ENCODE measurements around the gene ANO6.

- TF ChIP-seq, protein P1, sequence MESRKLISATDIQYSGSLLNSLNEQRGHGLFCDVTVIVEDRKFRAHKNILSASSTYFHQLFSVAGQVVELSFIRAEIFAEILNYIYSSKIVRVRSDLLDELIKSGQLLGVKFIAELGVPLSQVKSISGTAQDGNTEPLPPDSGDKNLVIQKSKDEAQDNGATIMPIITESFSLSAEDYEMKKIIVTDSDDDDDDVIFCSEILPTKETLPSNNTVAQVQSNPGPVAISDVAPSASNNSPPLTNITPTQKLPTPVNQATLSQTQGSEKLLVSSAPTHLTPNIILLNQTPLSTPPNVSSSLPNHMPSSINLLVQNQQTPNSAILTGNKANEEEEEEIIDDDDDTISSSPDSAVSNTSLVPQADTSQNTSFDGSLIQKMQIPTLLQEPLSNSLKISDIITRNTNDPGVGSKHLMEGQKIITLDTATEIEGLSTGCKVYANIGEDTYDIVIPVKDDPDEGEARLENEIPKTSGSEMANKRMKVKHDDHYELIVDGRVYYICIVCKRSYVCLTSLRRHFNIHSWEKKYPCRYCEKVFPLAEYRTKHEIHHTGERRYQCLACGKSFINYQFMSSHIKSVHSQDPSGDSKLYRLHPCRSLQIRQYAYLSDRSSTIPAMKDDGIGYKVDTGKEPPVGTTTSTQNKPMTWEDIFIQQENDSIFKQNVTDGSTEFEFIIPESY (IDR thresholded peaks at IDR 0.05): no peak
- TF ChIP-seq, protein P2, sequence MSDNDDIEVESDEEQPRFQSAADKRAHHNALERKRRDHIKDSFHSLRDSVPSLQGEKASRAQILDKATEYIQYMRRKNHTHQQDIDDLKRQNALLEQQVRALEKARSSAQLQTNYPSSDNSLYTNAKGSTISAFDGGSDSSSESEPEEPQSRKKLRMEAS (IDR thresholded peaks at IDR 0.05): no peak
- TF ChIP-seq FOXA2 (IDR thresholded peaks at IDR 0.05): no peak
- TF ChIP-seq RAD21 (IDR thresholded peaks at IDR 0.05): no peak
- no peak for TF ChIP-seq JUND (IDR thresholded peaks at IDR 0.05)
- TF ChIP-seq, protein P3, sequence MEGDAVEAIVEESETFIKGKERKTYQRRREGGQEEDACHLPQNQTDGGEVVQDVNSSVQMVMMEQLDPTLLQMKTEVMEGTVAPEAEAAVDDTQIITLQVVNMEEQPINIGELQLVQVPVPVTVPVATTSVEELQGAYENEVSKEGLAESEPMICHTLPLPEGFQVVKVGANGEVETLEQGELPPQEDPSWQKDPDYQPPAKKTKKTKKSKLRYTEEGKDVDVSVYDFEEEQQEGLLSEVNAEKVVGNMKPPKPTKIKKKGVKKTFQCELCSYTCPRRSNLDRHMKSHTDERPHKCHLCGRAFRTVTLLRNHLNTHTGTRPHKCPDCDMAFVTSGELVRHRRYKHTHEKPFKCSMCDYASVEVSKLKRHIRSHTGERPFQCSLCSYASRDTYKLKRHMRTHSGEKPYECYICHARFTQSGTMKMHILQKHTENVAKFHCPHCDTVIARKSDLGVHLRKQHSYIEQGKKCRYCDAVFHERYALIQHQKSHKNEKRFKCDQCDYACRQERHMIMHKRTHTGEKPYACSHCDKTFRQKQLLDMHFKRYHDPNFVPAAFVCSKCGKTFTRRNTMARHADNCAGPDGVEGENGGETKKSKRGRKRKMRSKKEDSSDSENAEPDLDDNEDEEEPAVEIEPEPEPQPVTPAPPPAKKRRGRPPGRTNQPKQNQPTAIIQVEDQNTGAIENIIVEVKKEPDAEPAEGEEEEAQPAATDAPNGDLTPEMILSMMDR (IDR thresholded peaks at IDR 0.05; ENCODE audit: low read depth, low read length, missing input control): no peak
- TF ChIP-seq ATF3 (IDR thresholded peaks at IDR 0.05): no peak
- no peak for TF ChIP-seq GABPA (IDR thresholded peaks at IDR 0.05 in 1 of 2, conservative IDR thresholded peaks at IDR 0.05 in 1 of 2)
- TF ChIP-seq TAF1 (conservative IDR thresholded peaks at IDR 0.05): no peak
- TF ChIP-seq, protein P4, sequence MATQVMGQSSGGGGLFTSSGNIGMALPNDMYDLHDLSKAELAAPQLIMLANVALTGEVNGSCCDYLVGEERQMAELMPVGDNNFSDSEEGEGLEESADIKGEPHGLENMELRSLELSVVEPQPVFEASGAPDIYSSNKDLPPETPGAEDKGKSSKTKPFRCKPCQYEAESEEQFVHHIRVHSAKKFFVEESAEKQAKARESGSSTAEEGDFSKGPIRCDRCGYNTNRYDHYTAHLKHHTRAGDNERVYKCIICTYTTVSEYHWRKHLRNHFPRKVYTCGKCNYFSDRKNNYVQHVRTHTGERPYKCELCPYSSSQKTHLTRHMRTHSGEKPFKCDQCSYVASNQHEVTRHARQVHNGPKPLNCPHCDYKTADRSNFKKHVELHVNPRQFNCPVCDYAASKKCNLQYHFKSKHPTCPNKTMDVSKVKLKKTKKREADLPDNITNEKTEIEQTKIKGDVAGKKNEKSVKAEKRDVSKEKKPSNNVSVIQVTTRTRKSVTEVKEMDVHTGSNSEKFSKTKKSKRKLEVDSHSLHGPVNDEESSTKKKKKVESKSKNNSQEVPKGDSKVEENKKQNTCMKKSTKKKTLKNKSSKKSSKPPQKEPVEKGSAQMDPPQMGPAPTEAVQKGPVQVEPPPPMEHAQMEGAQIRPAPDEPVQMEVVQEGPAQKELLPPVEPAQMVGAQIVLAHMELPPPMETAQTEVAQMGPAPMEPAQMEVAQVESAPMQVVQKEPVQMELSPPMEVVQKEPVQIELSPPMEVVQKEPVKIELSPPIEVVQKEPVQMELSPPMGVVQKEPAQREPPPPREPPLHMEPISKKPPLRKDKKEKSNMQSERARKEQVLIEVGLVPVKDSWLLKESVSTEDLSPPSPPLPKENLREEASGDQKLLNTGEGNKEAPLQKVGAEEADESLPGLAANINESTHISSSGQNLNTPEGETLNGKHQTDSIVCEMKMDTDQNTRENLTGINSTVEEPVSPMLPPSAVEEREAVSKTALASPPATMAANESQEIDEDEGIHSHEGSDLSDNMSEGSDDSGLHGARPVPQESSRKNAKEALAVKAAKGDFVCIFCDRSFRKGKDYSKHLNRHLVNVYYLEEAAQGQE (IDR thresholded peaks at IDR 0.05): no peak
- TF ChIP-seq FOXA1 (IDR thresholded peaks at IDR 0.05): no peak
- no peak for TF ChIP-seq YY1 (IDR thresholded peaks at IDR 0.05)
These were observed 209.5 kb downstream of the ANO6 start for GRCh38 chr12:45425426-45425825.

Measured in liver (tissue), 3 donors.